IMR-90 (cell line): ENCODE data around the gene SLC25A28. TPM values are rescaled to one million over a fixed set of nuclear protein-coding genes. Genes with fewer than 3 reads are reported as not detected.

Experiments
- ATAC-seq: fragments of 200-7000 bp; cut with Tn5 transposase; 2 replicates; pipeline ENCODE4 v1.9.1; 2020; ENCODE audit warnings: low read depth, mild to moderate bottlenecking, moderate library complexity
- Bru-seq: library from RNA; stranded (reverse); fragments of 400-500 nt; gene quantifications from one replicate; lab custom pipeline; 2021; lab: Mats Ljungman, UMichigan
- BruChase-seq, 2 experiments: library from RNA; stranded (reverse); fragments of 400-500 nt; gene quantifications; one replicate each; lab custom pipeline; 2021; lab: Mats Ljungman, UMichigan
- BruUV-seq: library from RNA; stranded (reverse); fragments of 400-500 nt; replicated peaks from 2 replicates; lab custom pipeline; 2021; lab: Mats Ljungman, UMichigan
- CTCF ChIA-PET: fragments of 300-600 bp; formaldehyde crosslinking; extraction: SDS; loops from one replicate; lab custom pipeline; 2021; ENCODE audit warnings: antibody characterized with exemption; lab: Yijun Ruan, JAX
- POLR2A ChIA-PET: fragments of 300-600 bp; sonication (Branson Sonifier 250); formaldehyde crosslinking; loops from one replicate; lab custom pipeline; 2022; ENCODE audit warnings: antibody characterized with exemption; ENCODE audit not compliant: unreplicated experiment; lab: Charles Lee
- DNase-seq: peaks from one replicate; pipeline ENCODE4 v3.0.0; 2013
- H2AFZ ChIP-seq: replicated peaks from 2 replicates; pipeline ENCODE3; 2013; ENCODE audit warnings: low read length, mild to moderate bottlenecking; ENCODE audit not compliant: poor library complexity
- H2AK5ac ChIP-seq: 2 replicates; pipeline ENCODE4 v1.6.1; 2013; ENCODE audit warnings: low read depth, low read length, inconsistent platforms
- H2AK9ac ChIP-seq: replicated peaks from 2 replicates; pipeline ENCODE3; 2013; ENCODE audit warnings: mild to moderate bottlenecking, low read depth, low read length, moderate library complexity; ENCODE audit not compliant: poor library complexity
- H2BK120ac ChIP-seq: 2 replicates; pipeline ENCODE4 v1.6.1; 2013; ENCODE audit warnings: low read depth, low read length, inconsistent platforms
- H2BK15ac ChIP-seq: 3 replicates; pipeline ENCODE4 v1.6.1; 2013; ENCODE audit warnings: low read depth, low read length, inconsistent platforms
- H2BK20ac ChIP-seq: 2 replicates; pipeline ENCODE4 v1.6.1; 2013; ENCODE audit warnings: low read depth, mild to moderate bottlenecking, inconsistent platforms, low read length, moderate library complexity
- H2BK5ac ChIP-seq: 2 replicates; pipeline ENCODE4 v1.6.1; 2013; ENCODE audit warnings: mild to moderate bottlenecking, low read depth, low read length, inconsistent platforms; ENCODE audit not compliant: poor library complexity, severe bottlenecking
- H3K14ac ChIP-seq: replicated peaks from 2 replicates; pipeline ENCODE4 v1.6.1; 2013; ENCODE audit warnings: low read depth, low read length, inconsistent platforms
- H3K18ac ChIP-seq: 2 replicates; pipeline ENCODE4 v1.6.1; 2013; ENCODE audit warnings: low read depth, low read length, control low read depth
- H3K23ac ChIP-seq: 2 replicates; pipeline ENCODE4 v1.6.1; 2013; ENCODE audit warnings: low read depth, low read length, inconsistent platforms
- H3K27ac ChIP-seq: 2 replicates; pipeline ENCODE4 v1.5.1; 2013; ENCODE audit warnings: mild to moderate bottlenecking, control low read depth, low read length; ENCODE audit not compliant: insufficient read depth
- H3K27me3 ChIP-seq: 2 replicates; pipeline ENCODE4 v1.6.1; 2013; ENCODE audit warnings: low read length; ENCODE audit not compliant: control insufficient read depth, insufficient read depth
- H3K36me3 ChIP-seq: 2 replicates; pipeline ENCODE4 v1.6.1; 2013; ENCODE audit warnings: low read length, mixed read lengths; ENCODE audit not compliant: control insufficient read depth, insufficient read depth
- H3K4ac ChIP-seq: 2 replicates; pipeline ENCODE4 v1.6.1; 2013; ENCODE audit warnings: low read depth, low read length, inconsistent platforms
- H3K4me1 ChIP-seq: 2 replicates; pipeline ENCODE4 v1.6.1; 2013; ENCODE audit warnings: low read length, mixed read lengths; ENCODE audit not compliant: control insufficient read depth, insufficient read depth
- H3K4me2 ChIP-seq: 2 replicates; pipeline ENCODE4 v1.6.1; 2013; ENCODE audit warnings: low read depth, mild to moderate bottlenecking, control low read depth, low read length, moderate library complexity
- H3K4me3 ChIP-seq: 2 replicates; pipeline ENCODE4 v1.5.1; 2013; ENCODE audit warnings: low read depth, mild to moderate bottlenecking, control low read depth, low read length, moderate library complexity; ENCODE audit not compliant: insufficient read depth
- H3K56ac ChIP-seq: 2 replicates; pipeline ENCODE4 v1.6.1; 2013; ENCODE audit warnings: low read length, inconsistent platforms; ENCODE audit not compliant: insufficient read depth; ENCODE audit errors: extremely low read depth
- H3K79me1 ChIP-seq, 2 experiments: 2 replicates each; pipeline ENCODE4 v1.6.1; 2013; ENCODE audit warnings: low read length in 2 of 2, inconsistent platforms in 1 of 2, low read depth in 1 of 2
- H3K9ac ChIP-seq: 2 replicates; pipeline ENCODE4 v1.6.1; 2013; ENCODE audit warnings: low read depth, low read length, control low read depth
- H3K9me1 ChIP-seq: 2 replicates; pipeline ENCODE4 v1.6.1; 2013; ENCODE audit warnings: low read length, inconsistent platforms; ENCODE audit not compliant: insufficient read depth
- H3K9me3 ChIP-seq: 2 replicates; pipeline ENCODE4 v1.6.1; 2013; ENCODE audit warnings: low read length; ENCODE audit not compliant: control insufficient read depth, insufficient read depth
- H4K20me1 ChIP-seq: 2 replicates; pipeline ENCODE4 v1.6.1; 2013; ENCODE audit warnings: low read length, inconsistent platforms; ENCODE audit not compliant: insufficient read depth
- H4K5ac ChIP-seq: 2 replicates; pipeline ENCODE4 v1.6.1; 2013; ENCODE audit warnings: mild to moderate bottlenecking, low read depth, low read length, control low read depth
- H4K8ac ChIP-seq, 2 experiments: 2 replicates each; pipeline ENCODE4 v1.6.1; 2013; ENCODE audit warnings: low read depth in 2 of 2, low read length in 2 of 2, control low read depth in 1 of 2, inconsistent platforms in 1 of 2
- H4K91ac ChIP-seq: 2 replicates; pipeline ENCODE4 v1.6.1; 2013; ENCODE audit warnings: low read depth, low read length, inconsistent platforms; ENCODE audit not compliant: insufficient read depth
- BHLHE40 ChIP-seq: fragments of 150-350 bp; IDR thresholded peaks from 2 replicates; pipeline ENCODE4 v1.6.1; 2016; ENCODE audit warnings: mild to moderate bottlenecking, low read depth, low read length
- CEBPB ChIP-seq: IDR thresholded peaks from 2 replicates; pipeline ENCODE4 v1.6.1; 2012; ENCODE audit warnings: low read depth, low read length, improper control_type of control experiment
- CHD1 ChIP-seq: IDR thresholded peaks from 2 replicates; pipeline ENCODE4 v1.6.1; 2012; ENCODE audit warnings: low read depth, low read length, improper control_type of control experiment
- FOS ChIP-seq: fragments of 150-350 bp; IDR thresholded peaks from 2 replicates; pipeline ENCODE4 v1.6.1; 2016; ENCODE audit warnings: low read depth, low read length
- MAFK ChIP-seq: IDR thresholded peaks from 2 replicates; pipeline ENCODE4 v1.6.1; 2012; ENCODE audit warnings: low read depth, low read length, improper control_type of control experiment
- MAZ ChIP-seq: IDR thresholded peaks from 2 replicates; pipeline ENCODE4 v1.6.1; 2012; ENCODE audit warnings: low read depth, mild to moderate bottlenecking, low read length, improper control_type of control experiment, moderate library complexity, borderline replicate concordance
- MXI1 ChIP-seq: IDR thresholded peaks from 2 replicates; pipeline ENCODE4 v1.6.1; 2012; ENCODE audit warnings: low read depth, mild to moderate bottlenecking, low read length, moderate library complexity, borderline replicate concordance
- POLR2A ChIP-seq: IDR thresholded peaks from 2 replicates; pipeline ENCODE4 v1.6.1; 2012; ENCODE audit warnings: mild to moderate bottlenecking, low read depth, low read length
- WGBS, 2 experiments: methylation state at CpG; one replicate each; pipeline versions ENCODE4 v1.1.5 to v1.1.7; 2013; ENCODE audit warnings: missing lambda C conversion rate in 2 of 2; ENCODE audit not compliant: insufficient read length in 1 of 2; ENCODE audit errors: extremely low coverage in 2 of 2; 5-methylcytosine and 5-hydroxymethylcytosine counted together
- dilution Hi-C: fragments of 300-500 bp; cut with HindIII; formaldehyde crosslinking; loops from one replicate; pipeline ENCODE4 v1.14.3; 2018; ENCODE audit warnings: low sequenced_read_pairs; ENCODE audit not compliant: unreplicated experiment
- in situ Hi-C: fragments of 300-500 bp; cut with MboI; formaldehyde crosslinking; loops from 3 replicates; pipeline ENCODE4 v1.14.3; 2019; ENCODE audit warnings: low sequenced_read_pairs, inconsistent platforms, mixed read lengths
- intact Hi-C: fragments of 100-400 bp; cut with micrococcal nuclease; formaldehyde crosslinking; loops from 2 replicates; pipeline ENCODE4 v1.10.0; 2022
- long read RNA-seq: library from polyadenylated mRNA; unstranded; transcript quantifications from one replicate; pipeline ENCODE4 v2.0.0, GENCODE V29; 2021; ENCODE audit not compliant: unreplicated experiment
- polyA plus RNA-seq, 3 experiments: library from polyadenylated mRNA; depleted of rRNA; stranded (reverse); fragments of >200 nt; gene quantifications; 2 replicates each; pipeline ENCODE4 v1.2.3, GENCODE V29; 2012; ENCODE audit warnings: low replicate concordance in 1 of 3
- total RNA-seq: library from RNA; depleted of rRNA; stranded (reverse); fragments of >200 nt; gene quantifications from 2 replicates; pipeline ENCODE4 v1.2.3, GENCODE V29; 2012; rRNA removed
- TF ChIP-seq, protein P1 (sequence below): fragments of 150-350 bp; IDR thresholded peaks from 2 replicates; pipeline ENCODE4 v1.6.1; 2016; ENCODE audit warnings: low read depth, mild to moderate bottlenecking, low read length, moderate library complexity, borderline replicate concordance
- TF ChIP-seq, protein P2 (sequence below): fragments of 150-350 bp; IDR thresholded peaks from 2 replicates; pipeline ENCODE4 v1.6.1; 2017; ENCODE audit warnings: mild to moderate bottlenecking, antibody characterized with exemption, low read length, low read depth

SLC25A28 gene, protein sequence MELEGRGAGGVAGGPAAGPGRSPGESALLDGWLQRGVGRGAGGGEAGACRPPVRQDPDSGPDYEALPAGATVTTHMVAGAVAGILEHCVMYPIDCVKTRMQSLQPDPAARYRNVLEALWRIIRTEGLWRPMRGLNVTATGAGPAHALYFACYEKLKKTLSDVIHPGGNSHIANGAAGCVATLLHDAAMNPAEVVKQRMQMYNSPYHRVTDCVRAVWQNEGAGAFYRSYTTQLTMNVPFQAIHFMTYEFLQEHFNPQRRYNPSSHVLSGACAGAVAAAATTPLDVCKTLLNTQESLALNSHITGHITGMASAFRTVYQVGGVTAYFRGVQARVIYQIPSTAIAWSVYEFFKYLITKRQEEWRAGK
- total RNA-seq (9.2 and 13.1 TPM in 2 replicates), polyA plus RNA-seq (2012; rRNA removed) (26.3 and 29.8 TPM in 2 replicates), Bru-seq, nascent RNA (percentile 83 among the genes with signal in this experiment), BruChase-seq, experiment 1, labeled RNA remaining after a 6-hour chase (percentile 69 among the genes with signal in this experiment), BruChase-seq, experiment 2, labeled RNA remaining after a 2-hour chase (percentile 77 among the genes with signal in this experiment)
- 15.0 and 20.2 TPM in 2 replicates for polyA plus RNA-seq (2012; cell fraction: cytosol; rRNA removed)
- 122 and 161 TPM in 2 replicates for polyA plus RNA-seq (2012; cell fraction: nucleus; rRNA removed; ENCODE audit: low replicate concordance)
- long read RNA-seq, transcript SLC25A28-201 (4 exons, 1,451 nt), result major isoform, 16 of 29 reads
- long read RNA-seq, partial matches to known transcripts, result 4 of 29 reads
- long read RNA-seq, other reads (novel, unspliced or antisense), result 8 of 29 reads

DNA sequence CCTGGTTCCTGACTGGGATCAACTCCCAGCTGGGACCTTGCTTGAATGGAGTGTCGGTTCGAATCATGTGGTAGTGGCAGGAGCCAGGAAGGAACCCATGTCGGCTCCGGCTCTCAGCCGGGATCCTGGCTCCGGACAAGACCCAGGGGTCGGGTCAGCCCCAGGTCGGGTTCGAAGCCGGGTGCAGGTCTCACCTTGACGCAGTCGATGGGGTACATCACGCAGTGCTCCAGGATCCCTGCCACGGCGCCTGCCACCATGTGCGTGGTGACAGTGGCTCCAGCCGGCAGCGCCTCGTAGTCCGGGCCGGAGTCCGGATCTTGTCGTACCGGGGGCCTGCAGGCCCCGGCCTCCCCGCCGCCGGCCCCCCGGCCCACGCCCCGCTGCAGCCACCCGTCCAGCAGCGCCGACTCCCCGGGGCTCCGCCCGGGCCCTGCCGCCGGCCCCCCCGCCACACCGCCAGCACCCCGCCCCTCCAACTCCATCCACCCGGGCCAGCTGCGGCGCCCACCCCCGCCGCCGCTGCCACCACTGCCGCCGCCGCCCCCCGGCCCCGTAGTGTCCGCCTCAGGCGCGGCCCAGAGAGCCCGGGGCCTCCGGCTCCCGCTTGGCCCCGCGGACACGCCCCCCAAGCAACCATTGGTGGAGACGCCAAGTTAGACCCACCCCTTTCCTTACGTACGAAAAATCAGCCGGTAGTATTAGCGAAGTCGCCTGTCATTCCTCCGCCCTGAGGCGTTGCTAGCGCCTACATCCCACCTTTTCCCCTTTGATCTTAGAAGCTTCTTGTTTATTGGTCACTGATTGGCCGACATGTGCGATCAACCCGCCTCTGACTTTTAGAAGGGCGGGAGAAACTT, at the start of gene SLC25A28:
SLC25A28 (minus strand) TSS at position 589 of the 860 bp plus-strand sequence; CDS start at position 485, 104 bp downstream.
- no peak within 1 kb of the TSS for H2BK20ac ChIP-seq
- no peaks in the 10 kb centered on the region for H3K9me3 ChIP-seq
- ATAC-seq (peak; percentile 85), DNase-seq (peak; percentile 100)
- H2AK5ac ChIP-seq, result peak within 1 kb of the TSS; percentile 44; the same call in 1 of the 2 replicates
- H3K56ac ChIP-seq, result peak within 1 kb of the TSS; percentile 79
- peak within 1 kb of the TSS; percentile 8 to 73; a peak in 2 of 4 replicates for H4K8ac ChIP-seq
- peak within 1 kb of the TSS; percentile 78 for H4K91ac ChIP-seq
- peak within 1 kb of the TSS; percentile 19; the same call in 1 of the 2 replicates for H3K18ac ChIP-seq
- peak within 1 kb of the TSS; percentile 95 for H2AK9ac ChIP-seq
- in situ Hi-C loops (no loop called here), intact Hi-C loops (loop anchor here (2.0 to 5.0 kb wide), 2 partner anchors 42 to 91 kb away; no protein-coding TSS in a partner anchor), dilution Hi-C loops (no loop called here)
- peaks cover 20 to 24% of the 10 kb centered on the region in 2 experiments for H3K79me1 ChIP-seq
- BruUV-seq, result no TSS peak
- H3K27me3 ChIP-seq, result no peaks in the 10 kb centered on the region
- peak within 1 kb of the TSS; percentile 78 for H3K4ac ChIP-seq
- H3K4me1 ChIP-seq, result no peaks in the 10 kb centered on the region
- peak within 1 kb of the TSS; percentile 19 for H4K5ac ChIP-seq
- H2AFZ ChIP-seq, result peak within 1 kb of the TSS; percentile 96
- peak within 1 kb of the TSS; percentile 69 for H3K14ac ChIP-seq
- peak within 1 kb of the TSS; percentile 98 for H3K4me2 ChIP-seq
- no peaks in the 10 kb centered on the region for H3K36me3 ChIP-seq
- CTCF ChIA-PET, result interaction anchor here (1.5 kb wide), 1 partner anchor 184 kb away, joined by 5 read pairs; no protein-coding TSS in a partner anchor
- peak within 1 kb of the TSS; percentile 97 for H3K9ac ChIP-seq
- H2BK15ac ChIP-seq, result no peak within 1 kb of the TSS
- WGBS, 2 experiments, result 0% methylated on average over 19 of the region's 75 CpGs; no CpG with 5 or more reads in 1 of the 2 experiments
- peaks cover 7% of the 10 kb centered on the region; the same call in 1 of the 2 replicates for H4K20me1 ChIP-seq
- peak within 1 kb of the TSS; percentile 68 for H2BK120ac ChIP-seq
- peak within 1 kb of the TSS; percentile 91 for H3K23ac ChIP-seq
- peak within 1 kb of the TSS; percentile 91 for H2BK5ac ChIP-seq
- H3K27ac ChIP-seq, result peak within 1 kb of the TSS; percentile 93
- peak within 1 kb of the TSS; percentile 74 for H3K4me3 ChIP-seq
- POLR2A ChIA-PET, result no interaction called here
- H3K9me1 ChIP-seq, result peaks cover 5% of the 10 kb centered on the region; the same call in 1 of the 2 replicates
- no peak for TF ChIP-seq POLR2A
- no peak; the same call in 1 of the 2 replicates for TF ChIP-seq FOS
- TF ChIP-seq BHLHE40, result peak; percentile 31; the same call in 1 of the 2 replicates
- peak; percentile 10; the same call in 1 of the 2 replicates for TF ChIP-seq MAZ
- TF ChIP-seq CHD1, result no peak
- TF ChIP-seq, protein P1, sequence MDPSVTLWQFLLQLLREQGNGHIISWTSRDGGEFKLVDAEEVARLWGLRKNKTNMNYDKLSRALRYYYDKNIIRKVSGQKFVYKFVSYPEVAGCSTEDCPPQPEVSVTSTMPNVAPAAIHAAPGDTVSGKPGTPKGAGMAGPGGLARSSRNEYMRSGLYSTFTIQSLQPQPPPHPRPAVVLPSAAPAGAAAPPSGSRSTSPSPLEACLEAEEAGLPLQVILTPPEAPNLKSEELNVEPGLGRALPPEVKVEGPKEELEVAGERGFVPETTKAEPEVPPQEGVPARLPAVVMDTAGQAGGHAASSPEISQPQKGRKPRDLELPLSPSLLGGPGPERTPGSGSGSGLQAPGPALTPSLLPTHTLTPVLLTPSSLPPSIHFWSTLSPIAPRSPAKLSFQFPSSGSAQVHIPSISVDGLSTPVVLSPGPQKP, result no peak
- TF ChIP-seq CEBPB, result no peak
- TF ChIP-seq, protein P2, sequence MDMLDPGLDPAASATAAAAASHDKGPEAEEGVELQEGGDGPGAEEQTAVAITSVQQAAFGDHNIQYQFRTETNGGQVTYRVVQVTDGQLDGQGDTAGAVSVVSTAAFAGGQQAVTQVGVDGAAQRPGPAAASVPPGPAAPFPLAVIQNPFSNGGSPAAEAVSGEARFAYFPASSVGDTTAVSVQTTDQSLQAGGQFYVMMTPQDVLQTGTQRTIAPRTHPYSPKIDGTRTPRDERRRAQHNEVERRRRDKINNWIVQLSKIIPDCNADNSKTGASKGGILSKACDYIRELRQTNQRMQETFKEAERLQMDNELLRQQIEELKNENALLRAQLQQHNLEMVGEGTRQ, result peak; percentile 3; the same call in 1 of the 2 replicates
- TF ChIP-seq MAFK, result no peak
- peak; percentile 71; the same call in 1 of the 2 replicates for TF ChIP-seq MXI1
